ENCODE results near the gene PAM. TPM values are rescaled to one million over a fixed set of nuclear protein-coding genes. Genes with fewer than 3 reads are reported as not detected.
"Not testable (repeated sequence)": the region's sequence is repeated elsewhere in the genome, so short reads cannot be mapped to it uniquely, and the experiment has no call there.

The PAM gene
- total RNA-seq, 2 experiments from 2014 or later: 45.8 to 46.2 TPM

GRCh38 chr5:102975045-102975444 lies 219.9 kb downstream of the PAM start:
- Mint-ChIP-seq H3K36me3 (ENCODE audit: low read depth) (no peaks in the 10 kb centered on the region), H3K27ac (no peak overlapping the region), H3K9me3 (no peaks in the 10 kb centered on the region), H3K27me3 (no peaks in the 10 kb centered on the region), H3K4me3 (no peak overlapping the region), H3K4me1 (peaks cover 2% of the 10 kb centered on the region)
- CTCF ChIA-PET: no interaction called here
- POLR2A ChIA-PET: no interaction called here
- DNase-seq: no peak

- no peaks in the 10 kb centered on the region for H3K27me3 Mint-ChIP-seq
- no peaks in the 10 kb centered on the region for H3K36me3 Mint-ChIP-seq (ENCODE audit: low read depth)
- H3K9me3 Mint-ChIP-seq: no peaks in the 10 kb centered on the region
- CTCF ChIA-PET: no interaction called here
- H3K4me3 Mint-ChIP-seq: no peak overlapping the region
- H3K27ac Mint-ChIP-seq: no peak overlapping the region
- H3K4me1 Mint-ChIP-seq: peaks cover 2% of the 10 kb centered on the region
- POLR2A ChIA-PET: no interaction called here
- no peak for DNase-seq
Measured at GRCh38 chr5:102975457-102976182, 220.5 kb downstream of the PAM start.

GRCh38 chr5:102981957-102982635 lies 227.0 kb downstream of the PAM start:
- H3K27me3 Mint-ChIP-seq: no peaks in the 10 kb centered on the region
- H3K4me1 Mint-ChIP-seq: no peaks in the 10 kb centered on the region
- H3K27ac Mint-ChIP-seq: no peak overlapping the region

GRCh38 chr5:102986074-102986473 lies 231.0 kb downstream of the PAM start:
- Mint-ChIP-seq H3K9me3 (peaks cover 7% of the 10 kb centered on the region), H3K27me3 (no peaks in the 10 kb centered on the region), H3K27ac (no peak overlapping the region), H3K36me3 (ENCODE audit: low read depth) (peaks cover 14% of the 10 kb centered on the region), H3K4me3 (no peak overlapping the region), H3K4me1 (no peaks in the 10 kb centered on the region)
- DNase-seq: no peak
- ChIA-PET POLR2A (no interaction called here), CTCF (no interaction called here)

More at GRCh38 chr5:102981957-102982635, 227.0 kb downstream of the PAM start:
- Mint-ChIP-seq H3K4me3 (no peak overlapping the region), H3K36me3 (ENCODE audit: low read depth) (peaks cover 14% of the 10 kb centered on the region), H3K9me3 (peaks cover 7% of the 10 kb centered on the region)
- POLR2A ChIA-PET: no interaction called here
- CTCF ChIA-PET: no interaction called here
- DNase-seq: no peak

GRCh38 chr5:102988459-102988858 lies 233.4 kb downstream of the PAM start:
- no peaks in the 10 kb centered on the region for H3K4me1 Mint-ChIP-seq
- no peak overlapping the region for H3K4me3 Mint-ChIP-seq
- DNase-seq: no peak
- CTCF ChIA-PET: no interaction called here
- POLR2A ChIA-PET: no interaction called here
- H3K27ac Mint-ChIP-seq: no peak overlapping the region
- H3K27me3 Mint-ChIP-seq: no peaks in the 10 kb centered on the region
- H3K9me3 Mint-ChIP-seq: peaks cover 2% of the 10 kb centered on the region
- H3K36me3 Mint-ChIP-seq (ENCODE audit: low read depth): no peaks in the 10 kb centered on the region

GRCh38 chr5:102991802-102992201 lies 236.7 kb downstream of the PAM start:
- Mint-ChIP-seq H3K27me3 (no peaks in the 10 kb centered on the region), H3K27ac (no peak overlapping the region), H3K4me1 (no peaks in the 10 kb centered on the region), H3K9me3 (no peaks in the 10 kb centered on the region), H3K36me3 (ENCODE audit: low read depth) (no peaks in the 10 kb centered on the region), H3K4me3 (no peak overlapping the region)
- POLR2A ChIA-PET: no interaction called here
- DNase-seq: no peak
- CTCF ChIA-PET: no interaction called here

- ChIA-PET POLR2A (interaction anchor here (1.2 kb wide), 1 partner anchor 125 kb away, joined by 3 read pairs; the partner anchor contains the start of genes GIN1 and PPIP5K2), CTCF (interaction anchor here (1.0 kb wide), 1 partner anchor 10 kb away, joined by 3 read pairs; no protein-coding TSS in a partner anchor)
- Mint-ChIP-seq H3K27ac (no peak overlapping the region), H3K36me3 (ENCODE audit: low read depth) (peaks cover 3% of the 10 kb centered on the region), H3K4me3 (no peak overlapping the region), H3K27me3 (no peaks in the 10 kb centered on the region), H3K9me3 (no peaks in the 10 kb centered on the region), H3K4me1 (no peaks in the 10 kb centered on the region)
- no peak for DNase-seq
Measured at GRCh38 chr5:102996011-102996575, 241.0 kb downstream of the PAM start.

GRCh38 chr5:102998224-102998623 lies 243.1 kb downstream of the PAM start:
- CTCF ChIA-PET: no interaction called here
- Mint-ChIP-seq H3K9me3 (no peaks in the 10 kb centered on the region), H3K27me3 (no peaks in the 10 kb centered on the region), H3K27ac (no peak overlapping the region), H3K4me1 (no peaks in the 10 kb centered on the region), H3K36me3 (ENCODE audit: low read depth) (peaks cover 3% of the 10 kb centered on the region), H3K4me3 (no peak overlapping the region)
- POLR2A ChIA-PET: no interaction called here
- no peak for DNase-seq

GRCh38 chr5:102999191-102999590 lies 244.1 kb downstream of the PAM start:
- ChIA-PET CTCF (no interaction called here), POLR2A (no interaction called here)
- Mint-ChIP-seq H3K4me1 (no peaks in the 10 kb centered on the region), H3K36me3 (ENCODE audit: low read depth) (peaks cover 3% of the 10 kb centered on the region), H3K27ac (no peak overlapping the region), H3K9me3 (no peaks in the 10 kb centered on the region), H3K4me3 (no peak overlapping the region), H3K27me3 (no peaks in the 10 kb centered on the region)
- no peak for DNase-seq

GRCh38 chr5:102999621-103000020 lies 244.5 kb downstream of the PAM start:
- H3K27me3 Mint-ChIP-seq; DNase-seq; POLR2A ChIA-PET; H3K4me1 Mint-ChIP-seq; H3K4me3 Mint-ChIP-seq; CTCF ChIA-PET; H3K9me3 Mint-ChIP-seq; H3K27ac Mint-ChIP-seq; H3K36me3 Mint-ChIP-seq (ENCODE audit: low read depth): not testable (repeated sequence)

GRCh38 chr5:103000089-103000488 lies 245.0 kb downstream of the PAM start:
- CTCF ChIA-PET: no interaction called here

GRCh38 chr5:103003872-103004271 lies 248.8 kb downstream of the PAM start:
- H3K36me3 Mint-ChIP-seq (ENCODE audit: low read depth): peaks cover 6% of the 10 kb centered on the region
- ChIA-PET CTCF (no interaction called here), POLR2A (no interaction called here)
- DNase-seq: no peak
- no peaks in the 10 kb centered on the region for H3K9me3 Mint-ChIP-seq
- no peaks in the 10 kb centered on the region for H3K27me3 Mint-ChIP-seq
- H3K27ac Mint-ChIP-seq: no peak overlapping the region
- H3K4me3 Mint-ChIP-seq: no peak overlapping the region
- no peaks in the 10 kb centered on the region for H3K4me1 Mint-ChIP-seq

More at GRCh38 chr5:103000089-103000488, 245.0 kb downstream of the PAM start:
- H3K9me3 Mint-ChIP-seq: no peaks in the 10 kb centered on the region
- no peak for DNase-seq
- peaks cover 3% of the 10 kb centered on the region for H3K36me3 Mint-ChIP-seq (ENCODE audit: low read depth)
- H3K27ac Mint-ChIP-seq: no peak overlapping the region
- no peaks in the 10 kb centered on the region for H3K4me1 Mint-ChIP-seq
- POLR2A ChIA-PET: no interaction called here
- no peak overlapping the region for H3K4me3 Mint-ChIP-seq
- H3K27me3 Mint-ChIP-seq: no peaks in the 10 kb centered on the region

- CTCF ChIA-PET: no interaction called here
- H3K4me3 Mint-ChIP-seq: no peak overlapping the region
- no peak overlapping the region for H3K27ac Mint-ChIP-seq
- POLR2A ChIA-PET: no interaction called here
- no peaks in the 10 kb centered on the region for H3K27me3 Mint-ChIP-seq
- H3K9me3 Mint-ChIP-seq: no peaks in the 10 kb centered on the region
- peaks cover 6% of the 10 kb centered on the region for H3K4me1 Mint-ChIP-seq
- DNase-seq: no peak
- peaks cover 3% of the 10 kb centered on the region for H3K36me3 Mint-ChIP-seq (ENCODE audit: low read depth)
Measured at GRCh38 chr5:103005276-103005675, 250.2 kb downstream of the PAM start.

GRCh38 chr5:103006921-103007320 lies 251.8 kb downstream of the PAM start:
- H3K27me3 Mint-ChIP-seq: no peaks in the 10 kb centered on the region
- DNase-seq: no peak
- no peak overlapping the region for H3K27ac Mint-ChIP-seq
- H3K36me3 Mint-ChIP-seq (ENCODE audit: low read depth): peaks cover 10% of the 10 kb centered on the region
- POLR2A ChIA-PET: no interaction called here
- H3K4me1 Mint-ChIP-seq: peaks cover 9% of the 10 kb centered on the region
- H3K9me3 Mint-ChIP-seq: no peaks in the 10 kb centered on the region
- CTCF ChIA-PET: interaction anchor here (0.5 to 1.3 kb wide), 2 partner anchors 10 to 23 kb away, joined by 3 to 5 read pairs; no protein-coding TSS in a partner anchor
- H3K4me3 Mint-ChIP-seq: no peak overlapping the region
